G401 (cell line): Measurements from ENCODE around the gene SRM. TPM values are rescaled to one million over a fixed set of nuclear protein-coding genes. Genes with fewer than 3 reads are reported as not detected.
"Not testable (repeated sequence)": the region's sequence is repeated elsewhere in the genome, so short reads cannot be mapped to it uniquely, and the experiment has no call there.

Source experiments
- DNase-seq: peaks from one replicate; pipeline ENCODE4 v3.0.0-alpha.2; 2015; ENCODE audit warnings: low spot score
- in situ Hi-C: cut with HindIII; loops from 2 replicates; pipeline ENCODE4 v1.10.0; 2016; ENCODE audit warnings: low sequenced_read_pairs, mixed read lengths
- total RNA-seq: library from RNA; depleted of rRNA; stranded (reverse); fragments of >200 nt; shearing (Covaris generic); gene quantifications from 2 replicates; pipeline ENCODE4 v1.2.3, GENCODE V29; 2014; rRNA removed

Gene SRM
- 12.1 and 24.3 TPM in 2 replicates for total RNA-seq

GRCh38 chr1:11059968-11060830 is at the start of gene SRM:
SRM (minus strand) TSS chr1:11060018; CDS start chr1:11059943, 75 bp downstream.
- DNase-seq: peak; percentile 88
- in situ Hi-C loops: no loop called here

DNA sequence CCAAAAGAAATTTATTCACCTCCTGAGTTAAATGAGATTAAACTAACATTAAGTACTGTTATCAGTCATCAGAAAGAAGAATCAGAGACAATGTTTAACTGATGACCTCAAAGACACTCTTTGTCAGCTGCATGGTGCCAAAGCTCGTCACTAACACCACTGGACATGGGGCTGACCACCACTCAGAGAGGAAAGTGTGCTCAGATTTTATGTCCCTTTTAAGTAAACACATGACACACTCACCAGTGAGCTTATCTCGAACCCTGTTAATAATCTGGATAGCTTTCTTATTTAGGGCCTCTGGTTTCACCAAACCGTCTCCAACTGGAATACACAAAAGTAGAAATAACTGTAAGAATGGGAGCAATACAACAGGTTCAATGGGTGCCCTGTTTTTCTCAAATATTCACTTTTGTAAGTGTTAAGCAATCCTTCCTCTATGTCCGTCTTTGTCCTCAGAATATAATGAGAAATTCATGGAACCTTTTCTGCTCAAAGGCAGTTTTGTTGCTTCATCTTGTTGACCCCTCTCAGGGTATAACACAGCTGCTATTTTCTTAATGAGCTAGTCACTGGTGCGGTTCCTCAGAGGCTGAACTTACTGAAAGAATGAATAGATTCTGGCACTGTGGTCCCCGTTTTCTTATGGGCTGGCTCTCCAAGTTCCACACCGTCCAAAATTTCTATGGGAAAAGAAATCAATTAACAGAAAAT is 49.4 kb upstream of the SRM start:
- in situ Hi-C loops: no loop called here
- no peak for DNase-seq

DNA sequence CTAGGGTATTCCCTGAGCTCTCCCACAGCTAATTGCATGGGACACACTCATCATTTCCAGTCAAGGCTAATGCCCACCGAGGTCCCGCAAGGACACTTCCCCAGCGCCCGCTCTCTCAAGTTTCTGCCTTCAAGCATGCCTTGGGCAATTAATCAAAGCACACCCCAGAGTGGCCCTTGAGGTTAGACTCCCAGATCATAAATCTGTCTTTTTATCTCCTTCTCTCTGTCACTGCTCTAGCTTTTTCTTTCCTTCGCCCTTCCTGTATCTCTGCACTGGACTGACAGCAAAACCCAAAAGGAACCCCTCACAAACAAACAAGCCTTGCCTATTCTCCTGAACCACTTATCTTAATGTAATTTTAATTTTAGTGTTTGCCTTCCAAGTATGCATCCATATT is 47.8 kb upstream of the SRM start:
- in situ Hi-C loops: no loop called here
- no peak for DNase-seq

GRCh38 chr1:11105586-11105985 is 45.8 kb upstream of the SRM start:
- DNase-seq: no peak
- in situ Hi-C loops: no loop called here

GRCh38 chr1:11101347-11101746 is 41.5 kb upstream of the SRM start:
- no peak for DNase-seq
- in situ Hi-C loops: no loop called here

DNA sequence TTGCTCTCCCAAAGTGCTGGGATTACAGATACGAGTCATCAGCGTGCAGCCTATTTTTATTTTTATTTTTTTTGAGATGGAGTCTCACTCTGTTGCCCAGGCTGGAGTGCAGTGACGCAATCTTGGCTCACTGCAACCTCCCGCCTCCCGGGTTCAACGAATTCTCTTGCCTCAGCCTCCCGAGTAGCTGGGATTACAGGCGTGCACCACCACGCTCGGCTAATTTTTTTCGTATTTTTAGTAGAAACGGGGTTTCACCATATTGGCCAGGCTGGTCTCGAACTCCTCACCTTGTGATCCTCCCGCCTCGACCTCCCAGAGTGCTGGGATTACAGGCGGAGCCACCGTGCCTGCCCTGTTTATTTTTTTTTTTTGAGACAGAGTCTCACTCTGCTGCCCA is 41.0 kb upstream of the SRM start:
- in situ Hi-C loops, DNase-seq: not testable (repeated sequence)

DNA sequence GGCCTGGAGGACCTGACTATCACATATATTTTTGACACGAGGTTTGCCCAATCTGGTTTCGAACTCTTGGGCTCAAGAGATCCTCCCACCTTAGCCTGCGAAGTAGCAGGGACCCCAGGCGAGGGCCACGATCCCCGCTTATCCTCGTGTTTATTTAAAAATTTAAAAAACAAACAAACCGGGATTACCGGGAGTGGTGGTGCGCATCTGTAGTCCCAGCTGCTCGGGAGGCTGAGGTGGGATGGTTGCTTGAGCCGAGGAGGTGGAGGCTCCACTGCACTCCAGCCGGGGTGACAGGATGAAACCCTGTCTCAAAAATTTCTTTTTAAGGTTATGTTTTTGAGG is 40.3 kb upstream of the SRM start:
- no peak for DNase-seq
- in situ Hi-C loops: no loop called here

GRCh38 chr1:11099310-11100148 is 39.7 kb upstream of the SRM start, which contains the start of gene EXOSC10:
EXOSC10 (minus strand) TSS chr1:11099869; CDS start chr1:11099831, 38 bp downstream.
- in situ Hi-C loops: no loop called here
- peak; percentile 91 for DNase-seq

DNA sequence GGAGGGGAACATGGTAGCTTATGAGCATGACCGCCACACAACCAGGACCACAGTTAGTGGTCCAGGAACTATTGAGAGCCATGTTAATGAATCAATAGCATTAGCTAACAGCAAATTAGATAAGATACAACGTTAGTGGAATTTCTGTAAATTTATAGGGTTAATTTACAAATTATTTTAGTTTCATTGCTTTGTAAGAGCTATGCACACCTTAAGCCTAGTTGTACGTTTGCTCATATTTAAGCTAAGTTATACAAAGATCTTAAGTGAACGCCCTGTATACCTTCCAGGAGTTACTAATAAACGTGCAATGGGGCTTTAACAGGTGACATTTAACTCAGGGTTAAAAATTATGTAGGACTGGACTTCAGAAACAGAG is 39.1 kb upstream of the SRM start:
- no peak for DNase-seq
- in situ Hi-C loops: no loop called here

DNA sequence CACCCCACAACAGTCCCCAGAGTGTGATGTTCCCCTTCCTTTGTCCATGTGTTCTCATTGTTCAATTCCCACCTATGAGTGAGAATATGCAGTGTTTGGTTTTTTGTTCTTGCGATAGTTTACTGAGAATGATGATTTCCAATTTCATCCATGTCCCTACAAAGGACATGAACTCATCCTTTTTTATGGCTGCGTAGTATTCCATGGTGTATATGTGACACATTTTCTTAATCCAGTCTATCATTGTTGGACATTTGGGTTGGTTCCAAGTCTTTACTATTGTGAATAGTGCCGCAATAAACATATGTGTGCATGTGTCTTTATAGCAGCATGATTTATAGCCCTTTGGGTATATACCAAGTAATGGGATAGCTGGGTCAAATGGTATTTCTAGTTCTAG is 24.0 kb upstream of the SRM start:
- DNase-seq, in situ Hi-C loops: not testable (repeated sequence)

DNA sequence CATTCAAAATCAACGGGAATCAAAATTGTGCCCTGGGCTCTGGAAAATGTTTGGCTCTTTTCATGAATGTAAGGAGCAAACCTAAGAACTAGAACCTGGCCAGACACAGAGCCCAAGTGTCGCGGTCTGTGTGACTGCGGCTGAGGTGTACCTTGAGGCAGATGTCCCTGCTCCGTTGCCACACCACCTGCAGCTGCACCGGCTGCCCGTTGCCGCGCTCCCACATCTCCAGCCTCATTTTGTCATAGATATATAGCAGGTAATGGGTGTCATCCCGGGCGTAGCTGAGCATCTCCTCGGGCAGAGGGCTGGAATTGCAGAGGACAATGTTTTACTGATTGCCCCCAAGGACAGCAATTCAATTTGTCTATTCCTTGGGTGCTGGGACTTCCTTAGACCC is 21.1 kb upstream of the SRM start:
- in situ Hi-C loops: no loop called here
- DNase-seq: no peak

DNA sequence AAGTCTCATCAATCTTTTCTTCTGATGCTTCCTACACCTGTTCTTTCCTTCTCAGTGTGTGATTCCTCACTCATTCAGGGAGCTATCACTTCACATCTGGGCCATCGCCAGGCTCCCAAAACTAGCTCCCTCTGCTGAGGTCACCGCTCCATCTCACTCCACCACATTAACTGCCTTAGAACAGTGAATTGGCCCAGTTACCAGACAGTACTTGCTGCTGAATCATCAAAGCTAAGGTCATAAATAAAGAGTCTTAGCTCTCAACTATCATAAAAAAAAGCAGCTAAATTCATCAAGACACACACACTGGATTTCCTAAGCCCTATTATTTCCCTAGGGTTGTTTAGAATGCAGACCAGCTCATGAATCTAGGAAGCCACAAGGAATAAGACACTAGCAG is 18.8 kb upstream of the SRM start:
- in situ Hi-C loops: no loop called here
- DNase-seq: no peak

GRCh38 chr1:11073398-11073797 is 13.6 kb upstream of the SRM start:
- in situ Hi-C loops: not testable (repeated sequence)

GRCh38 chr1:11072216-11072917 is 12.5 kb upstream of the SRM start:
- in situ Hi-C loops: no loop called here

More at GRCh38 chr1:11073398-11073797, 13.6 kb upstream of the SRM start:
- not testable (repeated sequence) for DNase-seq

GRCh38 chr1:11071463-11072215 is 11.8 kb upstream of the SRM start:
- in situ Hi-C loops: no loop called here
- peak; percentile 40 for DNase-seq

More at GRCh38 chr1:11072216-11072917, 12.5 kb upstream of the SRM start:
- DNase-seq: no peak

- in situ Hi-C loops: no loop called here
Observed at GRCh38 chr1:11070876-11071275, 11.1 kb upstream of the SRM start.

GRCh38 chr1:11068600-11069473 is 9.0 kb upstream of the SRM start:
- no peak for DNase-seq
- in situ Hi-C loops: no loop called here

More at GRCh38 chr1:11070876-11071275, 11.1 kb upstream of the SRM start:
- no peak for DNase-seq
